ENCODE measurements around the gene CNEP1R1. TPM values are rescaled to one million over a fixed set of nuclear protein-coding genes. Genes with fewer than 3 reads are reported as not detected.

CNEP1R1 gene
- total RNA-seq, 1 experiment from 2014 or later = 22.0 TPM

DNA sequence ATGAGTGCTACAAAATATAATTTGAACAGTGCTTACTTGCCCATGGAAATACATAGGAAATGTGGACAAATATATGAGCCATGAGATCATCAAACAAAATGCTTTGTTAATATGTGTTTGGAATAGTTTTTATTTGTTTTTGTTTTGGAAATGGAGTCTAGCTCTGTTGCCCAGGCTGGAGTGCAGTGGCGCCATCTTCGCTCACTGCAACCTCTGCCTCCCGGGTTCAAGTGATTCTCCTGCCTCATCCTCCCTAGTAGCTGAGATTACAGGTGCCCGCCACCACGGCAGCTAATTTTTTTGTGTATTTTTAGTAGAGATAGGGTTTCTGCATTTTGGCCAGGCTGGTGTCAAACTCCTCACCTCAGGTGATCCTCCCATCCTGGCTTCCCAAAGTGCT is 2.8 kb downstream of the CNEP1R1 start:
- H3K27me3 Mint-ChIP-seq (ENCODE audit: insufficient read depth, unreplicated experiment) = no peaks in the 10 kb centered on the region
- no peak for TF ChIP-seq CTCF (IDR thresholded peaks at IDR 0.05; ENCODE audit: unreplicated experiment)
- intact Hi-C loops (cut with micrococcal nuclease) = loop anchor here (5.0 to 10.0 kb wide), 2 partner anchors 71 to 127 kb away; partner anchors contain the start of gene TENT4B
- ChIA-PET CTCF (interaction anchor here (0.7 to 1.5 kb wide), 2 partner anchors 183 to 246 kb away, joined by 3 to 4 read pairs; no protein-coding TSS in a partner anchor), POLR2A (interaction anchor here (0.6 to 2.0 kb wide), 3 partner anchors 30 to 154 kb away, joined by 3 to 9 read pairs (median 3); partner anchors contain the start of gene HEATR3)
- H3K36me3 Mint-ChIP-seq (ENCODE audit: insufficient read depth, unreplicated experiment) = peaks cover 45% of the 10 kb centered on the region
- no TSS peak for BruUV-seq (replicated peaks)
- H3K9me3 Mint-ChIP-seq (ENCODE audit: unreplicated experiment) = no peaks in the 10 kb centered on the region
- no peak overlapping the region for H3K4me3 Mint-ChIP-seq (ENCODE audit: unreplicated experiment)
- no peaks in the 10 kb centered on the region for H3K4me1 Mint-ChIP-seq (ENCODE audit: insufficient read depth, unreplicated experiment)
- H3K27ac Mint-ChIP-seq (ENCODE audit: low read depth, unreplicated experiment) = no peak overlapping the region
- DNase-seq (ENCODE audit: unreplicated experiment) = no peak

DNA sequence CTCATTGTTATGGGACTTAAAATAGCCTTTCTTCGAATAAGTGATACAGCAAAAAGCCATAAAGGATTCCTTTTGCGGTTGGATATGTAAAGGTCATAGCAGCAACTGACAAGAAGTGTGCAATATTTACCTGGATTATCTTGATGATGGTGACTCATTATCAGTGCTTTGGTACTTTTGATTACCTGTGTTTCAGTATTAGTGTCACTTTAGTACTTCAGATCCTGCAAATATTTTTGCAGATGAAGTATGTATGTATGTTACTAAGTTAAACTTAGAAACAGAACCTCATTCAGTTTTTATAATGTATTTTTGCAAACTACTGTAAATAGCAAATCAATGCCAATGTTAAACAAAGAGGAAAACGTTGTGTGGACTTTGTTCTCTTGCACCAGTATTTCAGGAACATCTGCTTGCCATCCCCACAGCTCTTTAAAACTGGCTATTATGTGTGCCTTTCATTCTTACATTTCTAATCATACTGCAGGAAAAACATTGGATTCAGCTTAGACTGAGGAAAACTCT is 10.5 kb downstream of the CNEP1R1 start:
- no peak overlapping the region for H3K4me3 Mint-ChIP-seq (ENCODE audit: unreplicated experiment)
- H3K27ac Mint-ChIP-seq (ENCODE audit: low read depth, unreplicated experiment) = no peak overlapping the region
- no peak for DNase-seq (ENCODE audit: unreplicated experiment)
- no TSS peak for BruUV-seq (replicated peaks)
- intact Hi-C loops (cut with micrococcal nuclease) = no loop called here
- ChIA-PET POLR2A (interaction anchor here (2.6 kb wide), 1 partner anchor 10 kb away, joined by 10 read pairs; the partner anchor contains the start of gene CNEP1R1), CTCF (interaction anchor here (2.0 kb wide), 1 partner anchor 10 kb away, joined by 12 read pairs; the partner anchor contains the start of gene CNEP1R1)
- H3K9me3 Mint-ChIP-seq (ENCODE audit: unreplicated experiment) = no peaks in the 10 kb centered on the region
- H3K4me1 Mint-ChIP-seq (ENCODE audit: insufficient read depth, unreplicated experiment) = peaks cover 11% of the 10 kb centered on the region
- no peaks in the 10 kb centered on the region for H3K27me3 Mint-ChIP-seq (ENCODE audit: insufficient read depth, unreplicated experiment)
- no peak for TF ChIP-seq CTCF (IDR thresholded peaks at IDR 0.05; ENCODE audit: unreplicated experiment)
- H3K36me3 Mint-ChIP-seq (ENCODE audit: insufficient read depth, unreplicated experiment) = peaks cover 50% of the 10 kb centered on the region

DNA sequence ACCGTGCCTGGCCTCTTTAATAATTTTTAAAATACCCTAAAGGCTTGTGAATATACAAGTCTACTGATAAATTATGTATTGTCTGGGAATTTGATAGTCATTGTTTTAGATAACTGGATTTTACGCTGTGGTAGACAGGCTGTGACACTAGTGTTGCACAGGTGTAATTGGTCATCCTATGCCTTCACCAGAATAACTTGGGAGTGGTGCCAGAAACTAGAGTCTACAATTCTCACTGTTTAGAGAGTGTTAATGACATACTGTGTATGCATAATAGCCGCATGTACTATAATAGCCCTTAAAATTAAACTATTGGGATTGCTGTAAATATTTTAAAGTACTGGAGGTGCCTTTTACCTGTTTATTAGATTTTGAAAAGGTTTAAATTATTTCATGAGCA is 11.4 kb downstream of the CNEP1R1 start:
- Mint-ChIP-seq H3K36me3 (ENCODE audit: insufficient read depth, unreplicated experiment) (peaks cover 43% of the 10 kb centered on the region), H3K9me3 (ENCODE audit: unreplicated experiment) (no peaks in the 10 kb centered on the region), H3K4me1 (ENCODE audit: insufficient read depth, unreplicated experiment) (peaks cover 11% of the 10 kb centered on the region), H3K27me3 (ENCODE audit: insufficient read depth, unreplicated experiment) (no peaks in the 10 kb centered on the region), H3K27ac (ENCODE audit: low read depth, unreplicated experiment) (no peak overlapping the region), H3K4me3 (ENCODE audit: unreplicated experiment) (no peak overlapping the region)
- BruUV-seq (replicated peaks) = no TSS peak
- POLR2A ChIA-PET = no interaction called here
- DNase-seq (ENCODE audit: unreplicated experiment) = no peak
- intact Hi-C loops (cut with micrococcal nuclease) = no loop called here
- no peak for TF ChIP-seq CTCF (IDR thresholded peaks at IDR 0.05; ENCODE audit: unreplicated experiment)
- CTCF ChIA-PET = interaction anchor here (0.7 to 1.6 kb wide), 3 partner anchors 11 to 79 kb away, joined by 3 to 5 read pairs (median 4); partner anchors contain the start of gene CNEP1R1

GRCh38 chr16:50037662-50038220 is 12.7 kb downstream of the CNEP1R1 start:
- CTCF ChIA-PET = interaction anchor here (0.6 to 2.0 kb wide), 5 partner anchors 12 to 775 kb away, joined by 3 to 7 read pairs (median 3); partner anchors contain the start of gene CNEP1R1
- Mint-ChIP-seq H3K27ac (ENCODE audit: low read depth, unreplicated experiment) (no peak overlapping the region), H3K4me1 (ENCODE audit: insufficient read depth, unreplicated experiment) (peaks cover 11% of the 10 kb centered on the region), H3K4me3 (ENCODE audit: unreplicated experiment) (no peak overlapping the region), H3K36me3 (ENCODE audit: insufficient read depth, unreplicated experiment) (peaks cover 36% of the 10 kb centered on the region), H3K9me3 (ENCODE audit: unreplicated experiment) (no peaks in the 10 kb centered on the region), H3K27me3 (ENCODE audit: insufficient read depth, unreplicated experiment) (peaks cover 7% of the 10 kb centered on the region)
- peak; percentile 31 for DNase-seq (ENCODE audit: unreplicated experiment)
- intact Hi-C loops (cut with micrococcal nuclease) = no loop called here
- POLR2A ChIA-PET = interaction anchor here (0.6 to 2.0 kb wide), 4 partner anchors 10 to 249 kb away, joined by 4 to 9 read pairs (median 6); no protein-coding TSS in a partner anchor
- TF ChIP-seq CTCF (IDR thresholded peaks at IDR 0.05; ENCODE audit: unreplicated experiment) = no peak
- BruUV-seq (replicated peaks) = no TSS peak

Measured in MCF 10A (cell line).